Activated CD4-positive, alpha-beta T cell treated with anti-CD3 and anti-CD28 coated beads for 36 hours (primary cell): ENCODE results near the gene SIGLEC6. TPM values are rescaled to one million over a fixed set of nuclear protein-coding genes. Genes with fewer than 3 reads are reported as not detected.

Experiments
- ATAC-seq: fragments of 200-7000 bp; cut with Tn5 transposase; one replicate; pipeline ENCODE4 v1.10.0; 2021; ENCODE audit warnings: mild to moderate bottlenecking, moderate library complexity
- CTCF ChIA-PET: fragments of 350-600 bp; sonication (Branson Sonifier 250); formaldehyde crosslinking; loops from one replicate; lab custom pipeline; 2021; ENCODE audit warnings: antibody characterized with exemption; lab: Charles Lee
- POLR2A ChIA-PET: fragments of 350-600 bp; sonication (Branson Sonifier 250); formaldehyde crosslinking; loops from one replicate; lab custom pipeline; 2021; ENCODE audit warnings: antibody characterized with exemption, inconsistent platforms; lab: Charles Lee
- DNase-seq: peaks from one replicate; pipeline ENCODE4 v3.0.0-alpha.2; 2020
- H3K27ac Mint-ChIP-seq: one replicate; pipeline ENCODE4 v1.8.0; 2021; ENCODE audit warnings: mixed read lengths
- H3K27me3 Mint-ChIP-seq: one replicate; pipeline ENCODE4 v1.8.0; 2021; ENCODE audit warnings: mixed read lengths
- H3K36me3 Mint-ChIP-seq: one replicate; pipeline ENCODE4 v1.8.0; 2021; ENCODE audit warnings: low read depth, mixed read lengths
- H3K4me1 Mint-ChIP-seq: one replicate; pipeline ENCODE4 v1.8.0; 2021; ENCODE audit warnings: mixed read lengths
- H3K4me3 Mint-ChIP-seq: one replicate; pipeline ENCODE4 v1.8.0; 2021; ENCODE audit warnings: mild to moderate bottlenecking, moderate library complexity, mixed read lengths
- H3K9me3 Mint-ChIP-seq: one replicate; pipeline ENCODE4 v1.8.0; 2021; ENCODE audit warnings: low read depth, mixed read lengths
- intact Hi-C, 2 experiments: fragments of 100-400 bp; cut with DNase I in 1 of 2; cut with micrococcal nuclease in 1 of 2; formaldehyde crosslinking; loops; one replicate each; pipeline versions ENCODE4 v1.14.2 to v1.15.1; 2022 to 2024; cut with DNase I, micrococcal nuclease
- total RNA-seq, 2 experiments: library from RNA; stranded (reverse); gene quantifications; one replicate each; pipeline ENCODE4 v1.2.3, GENCODE V29; 2021

Gene SIGLEC6
- total RNA-seq, 2 experiments from 2014 or later: not detected

DNA sequence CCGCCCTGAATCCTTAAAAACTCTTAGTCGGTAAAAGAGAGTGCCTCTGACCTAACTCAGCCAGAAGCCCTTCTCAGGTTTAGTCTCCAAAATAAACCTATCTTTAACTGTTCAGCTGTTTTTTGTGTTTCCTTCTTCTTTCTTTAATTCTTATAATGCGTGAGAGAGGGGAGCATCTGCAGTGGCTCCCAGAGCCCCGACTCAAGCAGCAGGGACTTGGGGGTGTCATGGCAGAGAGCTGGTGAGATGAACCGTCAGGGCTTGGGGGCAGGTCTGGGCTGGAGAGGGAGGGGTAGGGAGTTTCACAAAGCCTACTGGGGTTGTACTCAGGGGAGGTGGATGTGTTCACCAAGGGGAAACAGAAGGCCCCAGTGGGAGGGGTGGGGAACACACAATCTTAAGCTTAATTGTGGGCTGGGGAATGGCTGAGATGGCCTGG lies 16.8 kb upstream of the SIGLEC6 start:
- intact Hi-C loops: no loop called here
- peaks cover 37% of the 10 kb centered on the region for H3K4me1 Mint-ChIP-seq
- no peak for DNase-seq
- POLR2A ChIA-PET: no interaction called here
- H3K27me3 Mint-ChIP-seq: peaks cover 37% of the 10 kb centered on the region
- H3K9me3 Mint-ChIP-seq: no peaks in the 10 kb centered on the region
- CTCF ChIA-PET: interaction anchor here (0.6 to 1.5 kb wide), 5 partner anchors 17 to 127 kb away, joined by 3 to 5 read pairs (median 3); no protein-coding TSS in a partner anchor
- no peak overlapping the region for H3K27ac Mint-ChIP-seq
- H3K36me3 Mint-ChIP-seq: no peaks in the 10 kb centered on the region
- no peak for ATAC-seq
- no peak overlapping the region for H3K4me3 Mint-ChIP-seq

GRCh38 chr19:51547397-51548212 lies 16.1 kb upstream of the SIGLEC6 start:
- intact Hi-C loops: no loop called here
- POLR2A ChIA-PET: no interaction called here
- ATAC-seq: no peak
- Mint-ChIP-seq H3K9me3 (no peaks in the 10 kb centered on the region), H3K4me1 (peaks cover 36% of the 10 kb centered on the region), H3K4me3 (no peak overlapping the region), H3K36me3 (no peaks in the 10 kb centered on the region), H3K27ac (no peak overlapping the region), H3K27me3 (peaks cover 34% of the 10 kb centered on the region)
- no peak for DNase-seq
- CTCF ChIA-PET: interaction anchor here (0.6 to 1.5 kb wide), 3 partner anchors 17 to 105 kb away, joined by 3 to 5 read pairs (median 3); no protein-coding TSS in a partner anchor

GRCh38 chr19:51546650-51547396 lies 15.4 kb upstream of the SIGLEC6 start:
- H3K4me1 Mint-ChIP-seq: peaks cover 31% of the 10 kb centered on the region
- no peaks in the 10 kb centered on the region for H3K36me3 Mint-ChIP-seq
- DNase-seq (peak; percentile 32), ATAC-seq (peak; percentile 80)
- intact Hi-C loops: no loop called here
- POLR2A ChIA-PET: no interaction called here
- H3K27me3 Mint-ChIP-seq: peaks cover 31% of the 10 kb centered on the region
- no peak overlapping the region for H3K27ac Mint-ChIP-seq
- CTCF ChIA-PET: interaction anchor here (1.3 kb wide), 1 partner anchor 32 kb away, joined by 3 read pairs; no protein-coding TSS in a partner anchor
- no peak overlapping the region for H3K4me3 Mint-ChIP-seq
- no peaks in the 10 kb centered on the region for H3K9me3 Mint-ChIP-seq

DNA sequence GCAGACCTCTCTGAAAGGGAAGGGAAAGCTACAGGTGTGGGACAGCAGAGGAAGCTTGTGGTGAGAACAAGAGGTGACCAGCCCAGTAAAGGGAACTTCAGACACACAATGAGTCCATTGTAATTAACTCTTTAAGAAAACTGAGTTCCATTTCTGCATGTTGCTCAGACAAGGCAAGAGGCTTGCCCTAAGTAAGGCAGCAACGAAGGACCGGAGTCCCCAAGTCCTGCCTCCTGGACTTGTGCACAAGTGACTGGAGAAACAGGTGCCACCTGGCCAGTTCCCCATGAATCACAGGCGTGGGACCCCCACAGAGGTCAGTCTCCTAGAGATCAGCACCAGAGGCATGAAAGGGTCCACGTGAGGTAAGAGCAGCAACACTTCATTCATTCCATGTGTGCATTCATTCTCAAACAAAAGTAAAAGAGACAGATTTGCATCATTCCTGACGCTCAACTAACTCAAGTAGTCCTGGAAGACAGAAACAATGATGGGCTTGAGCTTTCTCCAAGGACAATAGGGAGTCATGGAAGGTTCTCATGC lies 14.7 kb upstream of the SIGLEC6 start:
- Mint-ChIP-seq H3K27me3 (peaks cover 31% of the 10 kb centered on the region), H3K4me1 (peaks cover 25% of the 10 kb centered on the region), H3K9me3 (no peaks in the 10 kb centered on the region), H3K27ac (no peak overlapping the region), H3K36me3 (no peaks in the 10 kb centered on the region), H3K4me3 (no peak overlapping the region)
- intact Hi-C loops: no loop called here
- ChIA-PET CTCF (interaction anchor here (0.8 to 1.3 kb wide), 2 partner anchors 31 to 91 kb away, joined by 3 read pairs; no protein-coding TSS in a partner anchor), POLR2A (no interaction called here)
- DNase-seq (no peak), ATAC-seq (no peak)

- H3K9me3 Mint-ChIP-seq: no peaks in the 10 kb centered on the region
- intact Hi-C loops: no loop called here
- ChIA-PET CTCF (interaction anchor here (0.5 kb wide), 1 partner anchor 226 kb away, joined by 3 read pairs; no protein-coding TSS in a partner anchor), POLR2A (no interaction called here)
- no peaks in the 10 kb centered on the region for H3K36me3 Mint-ChIP-seq
- DNase-seq (no peak), ATAC-seq (no peak)
- peaks cover 22% of the 10 kb centered on the region for H3K4me1 Mint-ChIP-seq
- H3K4me3 Mint-ChIP-seq: no peak overlapping the region
- H3K27ac Mint-ChIP-seq: no peak overlapping the region
- peaks cover 40% of the 10 kb centered on the region for H3K27me3 Mint-ChIP-seq
These were observed 12.6 kb upstream of the SIGLEC6 start for GRCh38 chr19:51544038-51544437.

GRCh38 chr19:51542699-51543098 lies 11.2 kb upstream of the SIGLEC6 start:
- Mint-ChIP-seq H3K9me3 (no peaks in the 10 kb centered on the region), H3K36me3 (no peaks in the 10 kb centered on the region), H3K27me3 (peaks cover 47% of the 10 kb centered on the region), H3K27ac (no peak overlapping the region), H3K4me1 (peaks cover 16% of the 10 kb centered on the region), H3K4me3 (no peak overlapping the region)
- no peak for ATAC-seq
- POLR2A ChIA-PET: no interaction called here
- intact Hi-C loops: no loop called here
- CTCF ChIA-PET: no interaction called here
- DNase-seq: no peak

- ATAC-seq (no peak), DNase-seq (no peak)
- ChIA-PET POLR2A (no interaction called here), CTCF (interaction anchor here (0.6 kb wide), 1 partner anchor 519 kb away, joined by 3 read pairs; no protein-coding TSS in a partner anchor)
- Mint-ChIP-seq H3K4me1 (peaks cover 6% of the 10 kb centered on the region), H3K9me3 (no peaks in the 10 kb centered on the region), H3K27ac (no peak overlapping the region), H3K36me3 (no peaks in the 10 kb centered on the region), H3K4me3 (no peak overlapping the region), H3K27me3 (peaks cover 47% of the 10 kb centered on the region)
- intact Hi-C loops: no loop called here
These were observed 10.2 kb upstream of the SIGLEC6 start for GRCh38 chr19:51541458-51542357.

- ChIA-PET POLR2A (interaction anchor here (0.6 kb wide), 1 partner anchor 144 kb away, joined by 4 read pairs; no protein-coding TSS in a partner anchor), CTCF (interaction anchor here (1.0 kb wide), 1 partner anchor 25 kb away, joined by 3 read pairs; no protein-coding TSS in a partner anchor)
- intact Hi-C loops: no loop called here
- ATAC-seq (no peak), DNase-seq (no peak)
- no peaks in the 10 kb centered on the region for H3K4me1 Mint-ChIP-seq
- no peak overlapping the region for H3K27ac Mint-ChIP-seq
- peaks cover 48% of the 10 kb centered on the region for H3K27me3 Mint-ChIP-seq
- no peaks in the 10 kb centered on the region for H3K9me3 Mint-ChIP-seq
- no peaks in the 10 kb centered on the region for H3K36me3 Mint-ChIP-seq
- H3K4me3 Mint-ChIP-seq: no peak overlapping the region
These were observed 8.4 kb upstream of the SIGLEC6 start for GRCh38 chr19:51539821-51540366.

- ATAC-seq (no peak), DNase-seq (no peak)
- Mint-ChIP-seq H3K4me1 (peaks cover 9% of the 10 kb centered on the region), H3K9me3 (no peaks in the 10 kb centered on the region), H3K4me3 (no peak overlapping the region), H3K36me3 (no peaks in the 10 kb centered on the region), H3K27ac (no peak overlapping the region), H3K27me3 (peaks cover 56% of the 10 kb centered on the region)
- CTCF ChIA-PET: interaction anchor here (0.7 kb wide), 2 partner anchors 121 to 214 kb away, joined by 3 read pairs; no protein-coding TSS in a partner anchor
- intact Hi-C loops: no loop called here
- POLR2A ChIA-PET: interaction anchor here (0.6 kb wide), 1 partner anchor 56 kb away, joined by 3 read pairs; no protein-coding TSS in a partner anchor
These were observed 4.1 kb upstream of the SIGLEC6 start for GRCh38 chr19:51535535-51535934.

GRCh38 chr19:51530616-51531015 lies 854 bp downstream of the SIGLEC6 start:
- POLR2A ChIA-PET: no interaction called here
- peaks cover 42% of the 10 kb centered on the region for H3K27me3 Mint-ChIP-seq
- H3K4me1 Mint-ChIP-seq: peaks cover 9% of the 10 kb centered on the region

More at GRCh38 chr19:51530616-51531015, 854 bp downstream of the SIGLEC6 start:
- CTCF ChIA-PET: no interaction called here
- H3K9me3 Mint-ChIP-seq: no peaks in the 10 kb centered on the region
- no peaks in the 10 kb centered on the region for H3K36me3 Mint-ChIP-seq
- no peak overlapping the region for H3K4me3 Mint-ChIP-seq
- H3K27ac Mint-ChIP-seq: no peak overlapping the region
- intact Hi-C loops: no loop called here
- DNase-seq (no peak), ATAC-seq (no peak)
